HG02571 (cell line): ENCODE results near the gene RFNG.

Experiments
- ATAC-seq: cut with Tn5 transposase; IDR thresholded peaks from one replicate; pipeline ENCODE4 v1.9.1; 2021; ENCODE audit warnings: mild to moderate bottlenecking, moderate library complexity; ENCODE audit not compliant: unreplicated experiment

The RFNG gene

GRCh38 chr17:82078433-82078832 lies 26.8 kb upstream of the RFNG start:
- ATAC-seq = no peak

DNA sequence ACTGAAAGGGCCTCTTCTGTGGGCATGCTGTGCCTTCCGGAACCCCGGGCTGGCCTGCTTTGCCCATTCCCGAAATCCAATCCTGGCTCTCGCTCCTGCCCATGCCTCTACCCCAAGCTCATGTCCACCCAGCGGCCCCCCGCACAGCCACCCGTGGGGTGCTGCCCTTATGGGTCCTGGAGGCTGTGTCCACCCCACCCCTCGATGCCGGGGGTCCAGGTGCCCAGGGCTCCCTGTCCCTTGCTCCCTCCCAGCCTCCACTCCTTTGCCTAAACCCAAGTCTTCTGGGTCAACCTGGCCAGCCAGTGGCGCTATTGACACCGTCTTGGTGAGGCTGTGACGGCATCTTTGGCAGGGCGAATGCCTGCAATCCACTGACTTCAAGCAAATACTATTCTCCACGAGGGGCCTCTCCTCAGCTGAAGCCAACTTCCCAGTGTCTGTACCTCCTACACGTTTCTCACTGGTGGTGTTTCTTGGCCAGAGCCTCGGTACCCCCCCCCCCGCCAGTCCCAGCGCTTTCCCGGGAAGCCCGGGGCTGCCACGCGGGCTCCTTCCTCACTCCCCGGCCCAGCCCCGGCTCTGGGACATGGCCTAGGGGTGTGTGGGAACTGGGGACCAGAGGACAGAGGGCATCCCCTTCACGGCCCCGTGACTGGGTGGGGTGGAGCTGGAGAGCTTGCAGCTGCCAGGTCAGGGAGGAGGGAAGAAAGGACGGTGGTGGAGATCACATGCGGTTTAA lies 26.2 kb upstream of the RFNG start:
- no peak for ATAC-seq

- ATAC-seq = no peak
Observed at GRCh38 chr17:82076785-82077591, 25.4 kb upstream of the RFNG start.

- no peak for ATAC-seq
Observed at GRCh38 chr17:82076018-82076784, 24.6 kb upstream of the RFNG start.

DNA sequence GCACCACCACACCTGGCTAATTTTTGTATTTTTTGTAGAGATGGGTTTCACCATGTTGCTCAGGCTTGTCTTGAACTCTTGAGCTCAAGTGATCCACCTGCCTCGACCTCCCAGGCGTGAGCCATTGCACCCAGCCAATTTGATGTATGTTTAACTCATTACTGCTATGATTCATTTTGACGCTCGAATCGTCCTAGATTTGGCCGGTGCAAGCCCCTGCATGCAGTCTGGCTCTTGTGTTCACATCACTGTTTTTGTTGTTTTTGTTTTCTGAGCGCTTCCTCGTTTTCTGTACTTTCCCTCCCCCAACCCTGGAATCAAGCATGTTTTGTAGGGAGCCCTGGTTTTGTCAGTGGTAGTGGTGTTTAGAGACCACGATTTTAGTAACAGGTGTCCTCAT lies 21.8 kb upstream of the RFNG start:
- no peak for ATAC-seq

- ATAC-seq = no peak
Observed at GRCh38 chr17:82072827-82073226, 21.2 kb upstream of the RFNG start.

DNA sequence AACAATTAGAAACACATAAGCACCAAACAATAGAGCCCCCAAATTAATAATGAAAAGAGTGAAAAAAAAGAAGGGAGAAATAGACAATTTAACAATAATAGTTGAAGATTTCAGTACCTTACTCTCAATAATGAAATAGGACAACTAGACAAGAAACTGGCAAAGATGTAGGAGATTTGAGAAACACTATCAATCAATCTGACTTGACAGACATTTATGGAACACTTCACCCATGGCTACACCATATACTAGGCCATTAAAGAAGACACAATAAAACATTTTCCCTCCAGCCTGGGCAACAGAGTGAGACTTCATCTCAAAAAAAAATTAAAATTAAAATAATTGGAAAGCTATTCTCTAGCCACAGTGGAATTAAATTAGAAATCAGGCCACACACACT lies 19.0 kb upstream of the RFNG start:
- ATAC-seq = no peak

DNA sequence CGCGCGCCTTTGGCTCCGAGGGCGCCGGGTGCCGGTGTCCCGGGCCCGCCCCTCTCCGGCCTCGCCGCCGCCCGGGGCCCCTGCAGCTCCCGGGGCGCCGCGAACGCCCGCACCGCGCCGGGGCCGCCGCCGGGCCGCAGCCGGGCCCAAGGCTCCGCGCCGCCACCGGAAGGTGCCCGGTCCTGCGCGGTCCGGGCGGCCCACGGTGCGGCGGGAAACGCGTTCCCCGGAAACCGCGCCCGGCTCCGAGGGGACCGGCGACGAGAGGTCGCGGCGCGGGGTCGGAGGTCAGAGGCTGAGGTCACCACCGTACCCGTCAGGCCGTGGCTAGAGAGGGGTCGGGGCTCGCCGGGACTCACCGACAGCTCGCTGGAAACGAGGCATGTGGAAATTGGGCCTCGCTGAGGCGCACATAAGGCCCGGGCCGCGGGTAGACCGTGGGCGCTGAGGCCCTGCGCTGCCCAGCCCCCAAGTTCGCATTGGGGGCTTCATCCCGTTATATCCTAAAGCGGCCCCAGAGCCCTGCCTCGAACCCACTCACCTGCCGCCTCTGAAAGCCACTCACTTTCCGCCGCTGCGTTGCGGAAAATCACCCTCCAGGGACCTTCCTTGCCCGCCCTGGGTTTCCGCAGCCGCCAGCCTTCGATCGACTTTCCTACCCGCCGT lies 14.2 kb upstream of the RFNG start, which contains the start of gene DUS1L:
Gene DUS1L, minus strand, starts transcription at position 167 of the 666 bp plus-strand sequence. CDS start 745 bp downstream, outside the sequence.
- peak; percentile 49 for ATAC-seq

DNA sequence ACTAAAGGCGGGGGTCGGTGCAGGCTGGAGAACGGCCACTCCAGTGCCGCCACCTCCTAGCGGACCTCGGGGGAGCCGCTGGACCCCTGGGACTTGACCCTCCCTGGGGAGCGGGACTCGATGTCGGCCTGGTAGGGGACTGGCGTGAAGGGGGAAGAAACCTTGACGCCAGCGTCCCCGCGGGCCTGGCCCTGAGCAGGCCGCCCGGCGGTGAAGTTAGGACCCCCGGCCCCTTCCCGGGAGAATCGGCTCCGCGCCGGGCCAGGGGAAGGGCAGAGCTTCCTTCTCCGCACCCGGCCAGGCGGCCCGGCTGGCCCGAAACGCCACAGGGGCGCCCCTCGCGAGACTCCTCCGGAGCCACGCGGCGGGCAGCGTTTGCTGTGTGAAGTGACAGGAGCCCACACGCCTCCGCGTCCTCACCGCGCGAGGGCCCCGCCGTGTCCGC lies 13.6 kb upstream of the RFNG start:
- ATAC-seq = no peak

- no peak for ATAC-seq
Observed at GRCh38 chr17:82064433-82065192, 13.0 kb upstream of the RFNG start.

DNA sequence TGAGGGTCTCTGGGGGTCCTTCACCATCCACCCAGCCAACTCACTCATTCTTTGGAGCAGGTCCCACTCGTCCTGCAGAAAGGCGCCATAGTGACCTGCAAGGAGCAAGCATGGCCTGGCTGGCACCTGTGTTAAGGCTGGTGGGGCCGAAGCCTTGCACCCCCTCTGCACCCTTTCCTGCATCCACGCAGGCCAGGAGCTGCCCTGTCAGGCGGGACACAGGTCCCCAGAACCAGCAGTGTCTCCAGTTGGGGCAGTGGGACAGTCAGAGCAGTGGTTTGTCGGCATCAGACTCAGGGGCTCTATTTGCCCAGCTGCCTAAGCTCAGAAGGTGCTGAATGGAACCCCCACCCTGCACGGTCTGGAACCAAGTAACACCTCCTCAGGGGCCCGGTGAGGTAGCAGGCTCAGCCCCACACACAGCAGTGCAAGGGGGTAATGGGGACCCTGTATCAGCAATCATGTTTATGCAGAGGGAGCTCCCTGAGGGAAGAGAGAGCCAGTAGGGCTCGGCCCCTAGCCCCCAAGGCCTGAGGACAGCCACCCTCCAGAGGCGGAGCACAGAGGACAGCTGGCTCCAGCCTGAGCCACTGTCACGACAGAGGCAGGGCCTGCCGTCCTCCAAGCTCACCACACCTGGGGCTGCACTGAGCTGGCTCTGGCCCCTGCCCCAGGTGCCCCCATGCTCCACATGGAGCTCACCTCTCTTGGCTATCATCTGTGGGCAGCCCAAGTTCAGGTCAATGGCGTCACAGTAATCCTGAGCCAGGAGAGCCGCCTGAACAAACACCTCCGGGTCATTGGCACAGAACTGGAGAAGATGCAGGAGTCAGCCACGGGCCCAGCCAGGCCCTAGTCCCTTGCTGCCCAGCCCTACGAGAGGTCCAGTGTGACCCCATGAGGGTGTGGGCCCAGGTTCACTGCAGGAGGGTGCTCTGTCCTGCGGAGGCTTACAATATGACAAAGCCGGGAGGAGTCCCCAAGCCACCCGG lies 12.1 kb upstream of the RFNG start:
- no peak for ATAC-seq

DNA sequence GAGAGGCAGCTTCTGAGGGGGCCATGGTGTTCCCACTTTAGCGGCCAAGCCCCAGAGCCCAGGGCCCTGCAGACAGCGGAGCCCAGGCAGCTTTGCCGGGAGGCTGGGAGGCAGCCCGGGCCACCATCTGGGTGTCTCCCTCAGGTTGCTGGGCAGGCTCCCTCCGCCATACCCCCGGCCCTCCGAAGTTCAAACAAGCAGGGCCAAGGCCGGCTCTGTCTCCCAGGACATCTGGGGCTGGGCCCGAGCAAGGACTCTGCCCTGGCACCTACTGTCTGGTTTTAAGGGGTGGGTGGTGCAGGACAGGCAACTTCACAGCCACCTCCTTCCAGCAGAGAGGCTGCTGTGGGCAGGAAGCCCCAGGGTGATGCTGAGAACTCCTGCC lies 11.4 kb upstream of the RFNG start:
- no peak for ATAC-seq

DNA sequence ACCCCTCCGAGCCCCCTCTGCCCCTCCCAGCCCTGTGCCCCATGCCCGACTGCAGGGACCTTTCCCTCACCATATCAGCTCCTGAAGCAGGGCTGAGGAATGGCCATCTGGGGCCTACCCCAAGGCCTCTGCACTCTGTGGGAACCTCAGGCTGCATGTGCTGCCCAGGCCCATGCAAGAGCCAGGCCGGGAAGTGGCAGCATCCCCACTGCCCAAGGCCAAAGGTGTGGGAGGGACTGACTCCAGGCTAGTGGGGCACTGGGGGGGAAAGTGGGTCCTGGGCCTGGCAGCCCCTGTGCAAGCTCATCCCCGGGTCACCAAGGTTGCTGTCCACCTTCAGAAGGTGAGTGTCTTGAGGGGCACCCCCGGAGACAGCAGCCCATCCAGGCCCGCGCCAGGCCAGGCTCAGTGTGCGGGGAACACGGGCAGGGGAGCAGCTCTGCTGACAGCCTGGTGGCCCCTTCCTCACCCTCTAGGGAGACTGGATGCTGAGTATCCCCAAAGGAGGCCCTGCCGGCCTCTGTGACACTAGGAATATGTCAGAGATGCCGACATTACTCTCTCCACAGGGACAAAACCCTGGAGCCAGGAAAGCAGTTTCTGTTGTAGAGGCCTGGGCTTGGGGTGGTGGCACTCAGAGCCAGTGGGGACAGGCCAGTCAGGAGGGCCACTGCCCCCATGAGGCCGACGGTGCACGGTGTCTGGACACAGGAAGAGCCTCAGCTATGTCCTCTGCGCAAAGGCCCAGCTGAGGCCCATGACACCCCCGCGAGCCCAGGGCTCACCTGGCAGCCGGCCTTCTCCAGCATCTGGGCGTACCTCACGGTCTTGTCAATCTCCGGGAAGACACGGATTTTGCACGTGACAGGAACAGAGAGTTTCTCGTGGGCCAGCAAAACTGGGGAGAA lies 10.7 kb upstream of the RFNG start:
- no peak for ATAC-seq

GRCh38 chr17:82061047-82061925 lies 9.7 kb upstream of the RFNG start:
- ATAC-seq = no peak

DNA sequence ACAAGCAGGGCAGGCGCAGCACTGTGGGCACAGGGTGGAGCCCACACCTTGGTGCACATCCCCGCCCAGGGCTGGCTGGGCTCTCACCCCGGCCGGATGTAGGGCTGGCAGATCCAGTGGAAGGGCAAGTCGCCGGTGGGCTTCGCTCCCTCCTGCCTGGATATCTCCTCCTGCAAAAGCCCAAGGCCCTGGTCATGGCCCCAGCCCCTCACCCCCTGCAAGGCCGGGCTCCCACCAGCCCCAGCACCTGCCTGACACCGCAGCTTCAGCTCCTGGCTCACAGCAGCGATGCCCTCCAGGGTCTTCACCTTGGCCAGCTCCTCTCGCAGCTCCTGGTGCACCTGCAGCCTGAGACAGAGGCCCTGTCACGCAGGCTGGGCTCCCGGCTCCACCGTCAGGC lies 9.0 kb upstream of the RFNG start:
- no peak for ATAC-seq

DNA sequence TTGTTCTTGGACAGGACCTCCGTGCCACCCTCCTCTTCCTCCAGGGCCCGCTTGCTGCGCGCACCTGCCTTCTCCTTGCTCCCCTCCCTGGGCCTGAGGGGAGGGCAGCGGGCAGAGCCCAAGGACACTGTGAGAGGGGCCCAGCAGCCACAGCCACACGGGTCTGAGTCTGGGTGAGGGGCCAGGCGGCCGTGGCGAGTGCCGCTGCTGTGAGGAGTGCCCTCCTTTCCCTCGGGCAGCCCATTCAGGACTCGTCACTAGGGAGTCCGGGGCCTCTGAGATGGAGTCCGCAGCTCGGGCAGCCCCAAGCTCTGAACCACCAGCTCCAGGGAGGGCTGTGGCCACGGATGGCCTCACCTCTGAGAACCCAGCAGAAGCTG lies 8.4 kb upstream of the RFNG start:
- ATAC-seq = no peak
